Astrocyte of the cerebellum (primary cell): ENCODE results near the gene LRRFIP1.
A peak's percentile ranks its signal among the peaks of the same experiment; 100 is the strongest.

Experiments
- DNase-seq: peaks from one replicate; pipeline ENCODE4 v3.0.0-alpha.2; 2011; ENCODE audit warnings: low read depth
- H3K4me3 ChIP-seq: 2 replicates; pipeline ENCODE4 v1.5.1; 2011; ENCODE audit warnings: mild to moderate bottlenecking, low read depth, low read length, moderate library complexity
- in situ Hi-C: cut with HindIII; loops from 2 replicates; pipeline ENCODE4 v1.10.0; 2017; ENCODE audit warnings: low sequenced_read_pairs
- TF ChIP-seq, protein P1 (sequence below): IDR thresholded peaks from 2 replicates; pipeline ENCODE4 v1.5.1; 2012; ENCODE audit warnings: low read length, low read depth, moderate library complexity, mild to moderate bottlenecking; ENCODE audit errors: missing control alignments

Gene LRRFIP1

DNA sequence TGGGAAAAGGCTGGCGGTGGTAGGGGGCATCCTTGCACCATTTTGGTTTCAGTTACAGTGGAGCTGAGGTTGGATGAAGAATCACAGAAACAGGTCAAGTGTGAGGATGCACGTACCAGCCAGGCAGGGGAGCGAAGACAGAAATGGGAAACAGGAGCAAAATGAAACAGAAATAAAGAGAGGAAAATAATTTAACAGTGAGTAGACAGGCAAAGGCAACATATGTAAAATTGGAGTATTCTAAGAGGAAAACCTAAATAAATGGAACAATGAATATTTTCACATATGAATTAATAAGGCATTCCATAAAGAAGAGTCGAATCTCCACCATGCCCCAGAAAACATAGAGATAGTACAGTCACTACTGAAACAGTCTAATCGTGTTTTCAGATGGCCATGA lies 29.7 kb downstream of the LRRFIP1 start:
- in situ Hi-C loops, result no loop called here
- TF ChIP-seq, protein P1, sequence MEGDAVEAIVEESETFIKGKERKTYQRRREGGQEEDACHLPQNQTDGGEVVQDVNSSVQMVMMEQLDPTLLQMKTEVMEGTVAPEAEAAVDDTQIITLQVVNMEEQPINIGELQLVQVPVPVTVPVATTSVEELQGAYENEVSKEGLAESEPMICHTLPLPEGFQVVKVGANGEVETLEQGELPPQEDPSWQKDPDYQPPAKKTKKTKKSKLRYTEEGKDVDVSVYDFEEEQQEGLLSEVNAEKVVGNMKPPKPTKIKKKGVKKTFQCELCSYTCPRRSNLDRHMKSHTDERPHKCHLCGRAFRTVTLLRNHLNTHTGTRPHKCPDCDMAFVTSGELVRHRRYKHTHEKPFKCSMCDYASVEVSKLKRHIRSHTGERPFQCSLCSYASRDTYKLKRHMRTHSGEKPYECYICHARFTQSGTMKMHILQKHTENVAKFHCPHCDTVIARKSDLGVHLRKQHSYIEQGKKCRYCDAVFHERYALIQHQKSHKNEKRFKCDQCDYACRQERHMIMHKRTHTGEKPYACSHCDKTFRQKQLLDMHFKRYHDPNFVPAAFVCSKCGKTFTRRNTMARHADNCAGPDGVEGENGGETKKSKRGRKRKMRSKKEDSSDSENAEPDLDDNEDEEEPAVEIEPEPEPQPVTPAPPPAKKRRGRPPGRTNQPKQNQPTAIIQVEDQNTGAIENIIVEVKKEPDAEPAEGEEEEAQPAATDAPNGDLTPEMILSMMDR, result no peak
- DNase-seq, result no peak
- no peak overlapping the region for H3K4me3 ChIP-seq

- TF ChIP-seq, protein P1, result no peak
- H3K4me3 ChIP-seq, result no peak overlapping the region
- in situ Hi-C loops, result no loop called here
- DNase-seq, result no peak
Measured at GRCh38 chr2:237660381-237660900, 33.1 kb downstream of the LRRFIP1 start.

GRCh38 chr2:237661270-237661669 lies 33.9 kb downstream of the LRRFIP1 start:
- TF ChIP-seq, protein P1, result no peak
- DNase-seq, result no peak
- no peak overlapping the region for H3K4me3 ChIP-seq
- in situ Hi-C loops, result no loop called here

GRCh38 chr2:237661799-237662328 lies 34.5 kb downstream of the LRRFIP1 start:
- in situ Hi-C loops, result no loop called here
- TF ChIP-seq, protein P1, result no peak
- H3K4me3 ChIP-seq, result no peak overlapping the region
- no peak for DNase-seq

GRCh38 chr2:237662671-237663093 lies 35.3 kb downstream of the LRRFIP1 start:
- in situ Hi-C loops, result no loop called here
- H3K4me3 ChIP-seq, result no peak overlapping the region
- DNase-seq, result peak; percentile 81
- TF ChIP-seq, protein P1, result no peak

DNA sequence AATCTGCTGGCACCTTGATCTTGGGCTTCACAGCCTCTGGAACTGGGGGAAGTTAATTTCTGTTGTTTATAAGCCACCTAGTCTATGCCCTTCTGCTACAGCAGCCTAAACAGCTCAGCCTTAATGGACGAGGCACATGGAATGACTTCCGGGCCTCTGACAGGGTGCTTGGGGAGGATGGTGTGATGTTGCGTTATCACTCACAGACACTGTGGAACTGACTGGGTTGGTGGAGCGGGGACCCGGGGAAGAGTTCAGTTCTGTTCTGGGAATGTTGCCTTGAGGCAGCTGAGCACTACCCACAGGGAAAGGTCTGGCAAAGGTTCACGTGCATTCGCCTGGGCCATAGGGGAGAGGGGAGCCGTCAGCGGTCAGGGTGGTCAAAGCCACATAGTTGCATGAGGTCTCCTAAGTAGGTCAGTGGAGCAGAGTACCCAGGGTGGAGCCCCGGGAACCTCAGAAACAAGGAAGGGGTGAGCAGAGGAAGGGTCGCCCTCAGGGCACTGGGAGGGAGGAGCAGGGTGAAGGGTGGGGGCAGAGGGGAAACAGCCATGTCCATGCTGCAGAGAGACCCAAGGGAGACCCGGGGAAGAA lies 36.2 kb downstream of the LRRFIP1 start:
- in situ Hi-C loops, result no loop called here
- no peak for DNase-seq
- TF ChIP-seq, protein P1, result no peak
- no peak overlapping the region for H3K4me3 ChIP-seq

GRCh38 chr2:237664151-237664550 lies 36.8 kb downstream of the LRRFIP1 start:
- no peak overlapping the region for H3K4me3 ChIP-seq
- TF ChIP-seq, protein P1, result no peak
- DNase-seq, result no peak
- in situ Hi-C loops, result no loop called here
